ENCODE results near the gene MAGI2. TPM values are rescaled to one million over a fixed set of nuclear protein-coding genes. Genes with fewer than 3 reads are reported as not detected.

Gene MAGI2
- total RNA-seq, 1 experiment from 2014 or later: 1.1 TPM

DNA sequence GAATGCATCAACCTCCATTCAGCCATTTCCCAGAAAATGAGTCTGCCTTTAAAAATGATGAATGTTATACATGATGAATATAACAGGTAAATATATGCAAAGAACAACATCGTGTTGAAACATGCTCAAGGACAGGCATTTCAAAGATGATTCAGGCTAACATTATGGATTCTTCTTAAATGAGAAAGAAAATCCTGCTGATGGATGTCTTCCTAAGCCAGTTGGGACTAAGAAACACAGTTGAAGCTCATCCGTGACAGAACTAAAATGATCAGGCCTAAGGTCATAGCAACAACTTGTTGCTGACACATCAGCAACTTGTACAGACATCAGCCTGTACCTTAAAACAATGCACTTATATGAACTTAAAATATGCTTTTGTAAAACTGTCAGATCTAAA, 267.9 kb downstream of the MAGI2 start:
- no peak for DNase-seq (ENCODE audit: extremely low read depth, low read depth)

GRCh38 chr7:79182283-79182682, 271.2 kb downstream of the MAGI2 start:
- DNase-seq (ENCODE audit: extremely low read depth, low read depth): no peak

DNA sequence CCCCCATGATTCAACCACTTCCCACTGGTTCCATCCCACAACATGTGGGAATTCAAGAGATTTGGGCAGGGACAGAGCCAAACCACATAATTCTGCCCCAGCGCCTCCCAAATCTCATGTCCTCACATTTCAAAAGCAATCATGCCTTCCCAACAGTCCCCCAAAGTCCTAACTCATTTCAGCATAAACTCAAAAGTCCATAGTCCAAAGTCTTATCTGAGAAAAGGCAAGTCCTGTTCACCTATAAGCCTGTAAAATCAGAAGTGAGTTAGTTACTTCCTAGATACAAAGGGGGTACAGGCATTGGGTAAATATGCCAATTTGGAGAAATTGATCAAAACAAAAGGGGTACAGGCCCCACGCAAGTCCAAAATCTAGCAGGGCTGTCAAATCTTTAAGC, 272.9 kb downstream of the MAGI2 start:
- DNase-seq (ENCODE audit: extremely low read depth, low read depth): no peak

DNA sequence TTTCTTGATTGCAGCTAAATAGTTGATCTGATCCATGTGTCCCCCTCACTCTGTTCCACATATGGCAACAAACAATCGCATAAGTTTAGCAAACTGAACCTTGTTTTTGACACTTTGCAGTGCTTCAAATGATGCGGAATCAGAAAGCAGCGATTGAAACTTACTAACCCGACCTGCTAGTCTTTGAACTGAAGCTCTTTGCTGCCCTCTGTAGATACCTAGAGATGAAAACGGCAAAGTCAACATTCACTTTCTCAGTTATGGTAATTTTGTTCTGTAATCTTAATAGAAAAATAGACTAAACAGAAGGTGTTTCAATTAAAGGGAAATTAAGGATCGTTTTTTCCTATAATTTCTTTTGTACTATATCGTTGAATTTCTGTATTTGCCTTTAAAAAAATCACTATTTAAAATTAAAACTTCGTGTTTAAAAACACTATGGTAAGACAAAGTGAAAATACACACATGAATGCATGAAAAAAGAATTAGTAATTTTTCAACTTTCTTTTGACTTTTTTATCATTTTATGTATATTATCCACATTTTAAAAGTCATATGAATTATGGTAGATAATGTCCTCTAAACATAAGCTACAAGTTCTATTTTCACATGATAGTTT, 276.5 kb downstream of the MAGI2 start:
- DNase-seq (ENCODE audit: extremely low read depth, low read depth): peak; percentile 47

- no peak for DNase-seq (ENCODE audit: extremely low read depth, low read depth)
These were observed 278.1 kb downstream of the MAGI2 start for GRCh38 chr7:79175374-79175773.

DNA sequence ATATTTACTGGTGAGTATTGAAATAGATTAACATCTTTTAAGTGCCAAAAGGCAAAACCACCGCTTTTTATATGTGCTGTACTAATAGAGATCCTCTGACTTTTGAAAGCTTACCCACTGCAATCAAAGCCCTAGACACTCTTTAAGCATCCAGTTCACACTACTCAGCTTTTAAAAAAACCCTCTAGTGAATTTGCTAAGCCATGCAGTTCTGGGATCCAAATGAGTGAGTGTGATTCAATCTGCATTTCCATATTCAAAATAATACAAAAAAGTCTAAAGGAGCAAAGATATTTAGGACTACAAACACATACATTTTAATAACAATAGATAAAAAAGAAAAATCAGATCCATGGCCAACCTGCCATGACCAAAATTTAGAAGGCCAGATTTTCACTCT, 288.2 kb downstream of the MAGI2 start:
- no peak for DNase-seq (ENCODE audit: extremely low read depth, low read depth)

DNA sequence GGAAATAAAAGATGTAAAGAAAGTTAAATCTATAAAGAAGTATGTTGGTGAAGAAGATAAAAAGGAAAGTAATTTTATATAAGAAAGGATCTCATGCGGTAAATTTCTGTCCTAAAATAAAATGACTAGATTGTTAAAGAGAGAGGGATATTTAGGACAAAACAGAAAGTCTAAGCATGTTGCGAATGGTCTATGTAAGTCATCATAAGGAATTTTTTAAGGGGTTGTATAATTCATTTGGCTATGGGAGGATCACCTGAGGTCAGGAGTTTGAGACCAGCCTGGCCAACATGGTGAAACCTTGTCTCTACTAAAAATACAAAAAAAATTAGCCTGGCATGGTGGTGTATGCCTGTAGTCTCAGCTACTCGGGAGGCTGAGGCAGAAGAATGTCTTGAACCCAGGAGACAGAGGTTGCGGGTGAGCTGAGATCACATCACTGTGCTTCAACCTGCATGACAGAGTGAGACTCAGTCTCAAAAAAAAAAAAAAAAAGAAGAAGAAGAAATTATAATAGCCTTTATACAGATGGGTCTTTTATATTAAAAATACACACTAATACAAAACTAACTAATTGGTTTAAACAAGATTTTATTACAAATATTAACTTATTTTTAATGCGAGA, 294.3 kb downstream of the MAGI2 start:
- no peak for DNase-seq (ENCODE audit: extremely low read depth, low read depth)

- DNase-seq (ENCODE audit: extremely low read depth, low read depth): no peak
These were observed 296.2 kb downstream of the MAGI2 start for GRCh38 chr7:79157281-79157680.

DNA sequence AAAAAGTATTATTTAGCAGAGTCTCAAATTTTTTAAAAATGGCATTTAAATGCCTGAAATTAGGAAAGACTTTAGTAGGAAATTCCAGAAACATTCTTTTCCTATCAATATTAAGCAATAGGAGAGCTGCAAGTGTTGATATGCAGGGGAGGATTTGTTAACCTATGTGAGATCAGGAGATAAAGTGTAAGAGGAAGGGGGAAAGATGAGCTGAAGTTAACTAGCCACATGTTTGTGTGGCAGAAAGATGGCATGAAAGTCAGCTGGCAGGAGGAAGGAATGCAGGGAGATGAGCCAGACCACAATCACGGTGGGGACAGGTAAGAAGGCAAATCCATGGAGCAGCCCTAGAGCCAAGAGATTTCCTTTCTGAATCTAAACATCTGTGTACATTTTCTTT, 303.6 kb downstream of the MAGI2 start:
- DNase-seq (ENCODE audit: extremely low read depth, low read depth): no peak

DNA sequence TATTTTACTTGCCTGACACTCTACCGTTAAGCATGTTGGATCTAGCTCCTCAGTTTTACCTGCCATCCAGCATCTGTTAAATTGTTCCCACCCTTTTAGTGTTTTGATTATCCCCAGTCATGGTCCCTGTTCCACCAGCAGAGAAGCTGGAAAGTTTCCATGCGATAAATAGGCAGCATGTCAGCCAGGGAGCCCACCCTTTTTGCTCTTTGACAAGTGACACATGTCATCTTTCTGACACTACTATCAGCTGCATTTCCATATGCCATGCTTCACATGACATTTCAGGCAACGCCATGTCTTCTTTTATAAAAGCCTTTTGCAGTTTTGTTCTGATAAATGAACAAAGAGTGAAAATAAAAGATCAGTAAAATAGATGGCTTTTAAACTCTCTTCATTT, 310.8 kb downstream of the MAGI2 start:
- no peak for DNase-seq (ENCODE audit: extremely low read depth, low read depth)

DNA sequence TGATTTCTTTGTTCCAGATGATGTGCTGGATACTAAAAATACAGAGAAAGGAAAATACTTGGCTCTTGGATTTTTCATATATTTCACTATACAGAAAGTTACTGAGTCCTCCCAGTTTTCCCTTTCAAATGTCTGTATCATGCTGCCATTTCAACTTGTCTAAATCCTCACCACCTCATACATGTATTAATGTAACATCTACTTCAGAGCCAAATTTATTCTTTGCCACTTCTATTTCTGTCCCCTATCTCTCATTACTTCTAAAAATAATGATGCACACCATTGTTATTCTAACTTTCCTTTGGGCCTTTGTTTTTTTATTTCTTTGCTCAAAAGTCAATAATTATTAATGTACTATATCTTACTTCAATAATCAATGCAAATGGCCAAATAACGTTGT, 312.2 kb downstream of the MAGI2 start:
- DNase-seq (ENCODE audit: extremely low read depth, low read depth): no peak

DNA sequence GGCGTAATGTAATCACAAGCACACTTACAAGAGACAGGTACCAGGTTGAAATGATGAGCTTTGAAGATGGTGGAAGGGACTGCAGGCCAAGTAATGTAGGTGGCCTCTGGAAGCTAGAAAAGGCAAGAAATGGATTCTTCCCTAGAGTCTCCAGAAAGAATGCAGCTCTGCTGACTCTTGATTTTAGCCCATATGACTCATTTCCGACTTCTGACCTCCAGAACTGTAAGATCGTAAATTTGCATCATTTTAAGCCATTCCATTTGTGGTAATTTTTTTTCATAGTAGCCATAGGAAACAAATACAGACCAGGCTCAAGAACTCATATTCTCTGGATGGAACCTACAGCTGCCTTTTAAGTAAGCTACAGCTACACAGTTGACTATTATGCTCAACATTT, 315.5 kb downstream of the MAGI2 start:
- DNase-seq (ENCODE audit: extremely low read depth, low read depth): no peak

DNA sequence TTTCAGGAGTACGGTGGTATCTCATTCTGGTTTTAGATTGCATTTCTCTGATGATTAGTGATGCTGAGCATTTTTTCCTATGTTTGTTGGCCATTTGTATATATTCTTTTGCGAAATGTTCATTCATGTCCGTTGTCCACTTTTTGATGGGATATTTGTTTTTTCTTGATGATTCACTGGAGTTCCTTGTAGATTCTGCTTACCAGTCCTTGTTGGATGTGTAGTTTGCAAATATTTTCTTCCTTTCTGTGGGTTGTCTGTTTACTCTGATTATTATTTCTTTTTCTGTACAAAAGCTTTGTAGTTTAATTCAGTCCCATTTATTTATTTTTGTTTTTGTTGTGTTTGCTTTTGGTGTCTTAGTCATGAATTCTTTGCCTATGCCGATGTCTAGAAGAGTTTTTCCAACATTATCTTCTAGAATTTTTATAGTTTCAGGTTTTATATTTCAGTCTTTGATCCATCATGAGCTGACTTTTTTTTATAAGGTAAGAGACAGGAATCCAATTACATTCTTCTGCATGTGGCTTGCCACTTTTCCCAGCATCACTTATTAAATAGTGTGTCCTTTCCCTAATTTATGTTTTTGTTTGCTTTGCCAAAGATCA, 320.5 kb downstream of the MAGI2 start:
- DNase-seq (ENCODE audit: extremely low read depth, low read depth): no peak

DNA sequence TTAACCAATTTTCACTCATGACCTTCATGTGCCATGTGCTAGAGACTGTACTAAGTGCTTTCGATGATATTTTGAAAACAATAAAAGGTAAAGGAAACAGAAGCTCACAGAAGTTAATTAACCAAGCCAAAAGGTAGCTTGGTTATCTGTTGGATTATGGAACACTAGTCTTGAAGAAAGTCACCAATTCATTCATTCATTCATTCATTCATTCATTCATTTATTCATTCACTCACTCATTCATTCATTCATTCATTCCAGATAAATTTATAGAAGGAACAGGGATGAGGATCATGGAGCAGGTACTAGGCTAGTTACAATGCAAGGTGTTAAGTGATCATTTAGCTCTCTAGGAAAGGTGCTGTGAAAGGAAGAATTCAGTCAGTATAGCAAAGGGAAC, 322.8 kb downstream of the MAGI2 start:
- no peak for DNase-seq (ENCODE audit: extremely low read depth, low read depth)

DNA sequence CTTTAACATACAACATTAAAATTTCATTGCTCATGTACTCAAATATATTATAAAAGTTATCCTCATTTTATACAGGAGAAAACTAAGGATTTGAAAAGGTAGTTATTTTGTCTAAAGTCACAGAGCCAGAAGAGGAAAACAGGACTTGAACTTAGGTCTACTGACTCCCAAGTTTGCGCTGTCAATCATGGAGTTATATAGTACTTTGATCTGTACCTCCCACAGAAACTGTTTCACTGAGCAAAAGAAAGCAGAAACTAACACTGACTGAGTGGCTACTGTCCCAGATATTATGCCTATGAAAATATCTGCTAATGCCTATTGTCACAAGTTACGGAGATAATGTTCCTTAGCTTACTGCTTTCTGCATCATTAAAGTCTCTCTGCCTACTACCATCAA, 329.1 kb downstream of the MAGI2 start:
- no peak for DNase-seq (ENCODE audit: extremely low read depth, low read depth)

GRCh38 chr7:79118143-79118542, 335.3 kb downstream of the MAGI2 start:
- DNase-seq (ENCODE audit: extremely low read depth, low read depth): no peak

DNA sequence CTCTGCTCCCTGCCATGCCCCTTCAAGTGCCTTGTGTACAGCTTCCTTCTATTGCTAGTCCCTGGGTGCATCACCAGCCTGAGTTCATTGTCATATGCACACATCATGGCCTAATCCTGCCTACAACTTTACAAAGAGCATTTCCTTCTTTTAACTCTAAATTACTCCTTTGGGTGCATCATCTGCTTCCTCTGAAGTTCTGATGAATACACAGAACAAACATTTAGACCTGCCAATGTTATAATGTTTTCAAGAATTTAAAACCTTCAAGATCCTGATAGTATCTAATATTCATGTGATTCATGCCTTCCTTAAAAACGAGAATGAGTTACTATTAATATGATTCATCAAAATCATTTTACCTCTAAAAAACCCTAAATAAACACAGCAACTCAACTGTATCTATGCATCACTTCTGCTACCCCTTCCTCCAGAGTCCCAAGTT, 357.1 kb downstream of the MAGI2 start:
- no peak for DNase-seq (ENCODE audit: extremely low read depth, low read depth)

DNA sequence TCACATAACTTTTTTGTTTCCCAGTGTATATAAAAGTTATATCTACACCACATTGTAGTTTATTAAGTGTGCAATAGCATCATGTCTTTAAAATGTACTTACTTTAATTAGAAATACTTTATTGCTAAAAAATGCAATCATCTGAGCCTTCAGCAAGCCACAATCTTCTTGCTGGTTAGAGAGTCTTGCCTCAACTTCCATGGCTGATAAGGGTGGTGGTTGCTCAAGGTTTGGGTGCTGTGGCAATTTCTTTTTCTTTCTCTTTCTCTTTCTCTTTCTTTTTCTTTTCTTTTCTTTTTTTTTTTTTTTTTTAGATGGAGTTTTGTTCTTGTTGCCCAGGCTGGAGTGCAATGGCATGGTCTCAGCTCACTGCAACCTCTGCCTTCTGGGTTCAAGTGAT, 360.0 kb downstream of the MAGI2 start:
- DNase-seq (ENCODE audit: extremely low read depth, low read depth): no peak

GRCh38 chr7:79091661-79092060, 361.8 kb downstream of the MAGI2 start:
- no peak for DNase-seq (ENCODE audit: extremely low read depth, low read depth)

- DNase-seq (ENCODE audit: extremely low read depth, low read depth): no peak
These were observed 362.5 kb downstream of the MAGI2 start for GRCh38 chr7:79091011-79091410.

- DNase-seq (ENCODE audit: extremely low read depth, low read depth): no peak
These were observed 362.9 kb downstream of the MAGI2 start for GRCh38 chr7:79090543-79090942.

DNA sequence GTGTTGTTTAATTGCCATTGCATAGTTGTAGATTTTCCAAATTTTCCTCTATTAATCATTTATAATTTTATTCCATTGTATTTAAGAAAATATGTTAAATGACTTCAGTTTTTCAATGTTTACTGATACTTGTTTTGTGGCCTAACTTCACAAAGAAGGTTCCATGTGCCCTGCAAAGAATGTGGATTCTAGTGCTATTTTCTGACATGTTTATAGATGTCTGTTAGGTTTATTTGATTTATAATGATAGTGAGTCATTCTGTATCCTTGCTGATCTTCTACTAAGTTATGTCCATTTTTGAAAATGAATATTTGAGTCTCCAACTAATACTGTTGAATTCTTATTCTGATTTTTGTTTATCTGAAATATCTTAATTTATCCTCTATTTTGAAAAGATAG, 369.0 kb downstream of the MAGI2 start:
- no peak for DNase-seq (ENCODE audit: extremely low read depth, low read depth)

Data from NCI-H460 (cell line).